HG03558 (cell line): ENCODE data around the gene EMILIN3.

Experiments
- ATAC-seq: cut with Tn5 transposase; IDR thresholded peaks from one replicate; pipeline ENCODE4 v1.9.1; 2021; ENCODE audit warnings: moderate number of reproducible peaks; ENCODE audit not compliant: unreplicated experiment; ENCODE audit errors: extremely low read depth

Gene EMILIN3

DNA sequence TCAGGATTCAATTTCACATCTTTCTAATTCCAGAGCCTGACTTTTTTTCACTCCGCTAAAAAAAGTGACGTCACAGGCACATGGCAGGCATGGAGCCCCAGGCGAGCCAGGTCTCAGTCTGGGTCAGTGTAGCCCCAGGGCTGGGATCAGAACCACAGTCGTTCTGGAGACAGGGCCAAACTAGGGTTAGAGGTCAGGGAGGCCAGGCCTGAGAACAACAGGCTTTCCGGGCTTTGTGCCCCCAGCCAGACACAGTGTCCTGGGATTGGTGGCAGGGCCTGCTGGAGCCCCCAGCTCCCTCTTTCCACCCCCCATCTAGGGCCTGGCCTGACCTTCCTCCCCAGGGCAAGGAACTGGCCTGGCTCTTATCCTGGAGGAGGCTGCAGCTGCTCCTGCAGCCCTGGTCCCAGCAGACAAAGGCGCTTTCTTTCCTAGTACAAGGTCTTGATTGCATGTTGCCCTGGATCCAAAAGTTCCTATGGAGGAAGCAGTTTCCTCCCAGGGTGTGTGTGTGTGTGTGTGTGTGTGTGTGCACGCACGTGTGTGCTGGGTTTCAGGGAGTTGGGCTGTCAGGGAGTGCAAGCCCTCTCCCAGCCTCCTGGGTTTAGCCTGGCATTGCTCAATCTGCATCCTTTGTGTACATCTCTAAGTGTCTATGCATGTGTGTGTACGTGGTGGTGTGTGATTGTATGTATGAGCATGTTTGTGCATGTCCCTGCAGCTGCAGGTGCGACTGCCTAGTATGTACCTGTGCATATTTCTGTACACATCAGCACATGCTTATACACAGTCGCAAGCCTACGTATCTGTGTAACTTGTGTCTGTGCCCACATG, 26.5 kb upstream of the EMILIN3 start:
- ATAC-seq = no peak

DNA sequence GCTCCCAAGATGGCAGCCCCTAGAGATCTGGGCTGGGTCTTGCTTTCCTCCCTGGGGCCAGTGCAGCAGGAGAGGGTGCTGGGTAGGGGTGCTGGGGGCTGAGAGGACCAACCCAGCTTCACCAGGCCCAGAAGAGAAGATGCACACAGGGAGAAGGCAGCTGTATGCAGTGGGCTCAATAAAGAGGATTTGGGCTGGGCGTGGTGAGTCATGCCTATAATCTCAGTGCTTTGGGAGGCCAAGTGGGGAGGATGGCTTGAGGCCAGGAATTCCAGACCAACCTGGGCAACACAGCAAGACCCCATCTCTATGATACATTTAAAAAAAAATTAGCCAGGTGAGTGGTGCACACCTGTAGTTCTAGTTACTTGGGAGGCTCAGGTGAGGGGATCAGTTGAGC, 25.7 kb upstream of the EMILIN3 start:
- no peak for ATAC-seq

DNA sequence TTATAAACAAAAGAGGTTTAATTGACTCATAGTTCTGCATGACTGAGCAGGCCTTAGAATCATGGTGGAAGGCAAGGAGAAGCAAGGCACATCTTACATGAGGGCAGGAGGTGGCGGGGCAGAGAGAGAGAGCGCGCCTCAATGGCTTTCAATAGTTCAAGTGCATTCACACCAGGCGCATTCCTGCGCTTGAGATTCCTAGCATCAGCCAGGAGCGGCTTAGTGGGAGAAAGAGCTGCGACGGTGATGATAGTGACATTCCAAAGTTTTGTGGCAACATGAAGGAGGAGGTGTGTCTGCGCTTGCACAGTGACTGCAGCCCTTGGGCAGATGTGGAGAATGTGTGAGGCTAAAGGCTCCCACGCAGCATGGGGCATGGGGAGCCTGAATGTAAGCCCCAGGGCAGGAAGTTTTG, 25.0 kb upstream of the EMILIN3 start:
- no peak for ATAC-seq

DNA sequence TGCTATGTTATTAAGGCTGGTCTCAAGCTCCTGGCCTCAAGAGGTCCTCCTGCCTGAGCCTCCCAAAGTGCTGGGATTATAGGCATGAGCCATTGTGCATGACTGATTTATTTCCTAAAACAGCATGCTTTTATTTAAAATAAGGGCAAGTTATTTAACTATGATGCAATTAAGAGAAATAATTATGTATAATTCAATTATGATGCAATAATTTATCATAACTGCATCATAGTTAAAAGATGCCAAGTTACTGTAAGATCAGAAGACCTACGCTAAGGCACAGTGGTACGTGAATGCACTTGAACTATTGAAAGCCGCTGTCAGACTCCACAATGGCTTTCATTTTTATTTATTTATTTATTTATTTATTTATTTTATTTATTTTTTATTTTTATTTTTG, 24.3 kb upstream of the EMILIN3 start:
- no peak for ATAC-seq

DNA sequence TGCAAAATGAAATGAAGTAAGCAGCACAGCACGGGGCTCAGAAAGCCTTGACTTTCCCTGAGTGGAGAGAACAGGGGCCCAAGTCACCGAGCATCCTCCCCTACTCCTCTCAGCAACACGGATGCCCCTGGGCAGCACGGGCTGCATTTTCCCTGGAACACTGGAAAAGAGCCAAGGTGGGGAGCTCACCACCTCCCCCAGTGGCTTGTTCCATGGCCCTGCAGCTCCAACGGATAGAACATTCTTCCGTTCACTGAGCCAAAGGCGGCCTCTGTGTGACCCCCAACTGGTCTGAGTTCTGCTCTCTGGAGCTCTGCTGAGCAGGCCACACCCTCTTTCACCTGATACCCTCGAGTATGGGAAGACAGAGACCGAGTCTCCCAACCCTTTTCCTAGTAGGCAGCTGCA, 20.8 kb upstream of the EMILIN3 start:
- no peak for ATAC-seq

DNA sequence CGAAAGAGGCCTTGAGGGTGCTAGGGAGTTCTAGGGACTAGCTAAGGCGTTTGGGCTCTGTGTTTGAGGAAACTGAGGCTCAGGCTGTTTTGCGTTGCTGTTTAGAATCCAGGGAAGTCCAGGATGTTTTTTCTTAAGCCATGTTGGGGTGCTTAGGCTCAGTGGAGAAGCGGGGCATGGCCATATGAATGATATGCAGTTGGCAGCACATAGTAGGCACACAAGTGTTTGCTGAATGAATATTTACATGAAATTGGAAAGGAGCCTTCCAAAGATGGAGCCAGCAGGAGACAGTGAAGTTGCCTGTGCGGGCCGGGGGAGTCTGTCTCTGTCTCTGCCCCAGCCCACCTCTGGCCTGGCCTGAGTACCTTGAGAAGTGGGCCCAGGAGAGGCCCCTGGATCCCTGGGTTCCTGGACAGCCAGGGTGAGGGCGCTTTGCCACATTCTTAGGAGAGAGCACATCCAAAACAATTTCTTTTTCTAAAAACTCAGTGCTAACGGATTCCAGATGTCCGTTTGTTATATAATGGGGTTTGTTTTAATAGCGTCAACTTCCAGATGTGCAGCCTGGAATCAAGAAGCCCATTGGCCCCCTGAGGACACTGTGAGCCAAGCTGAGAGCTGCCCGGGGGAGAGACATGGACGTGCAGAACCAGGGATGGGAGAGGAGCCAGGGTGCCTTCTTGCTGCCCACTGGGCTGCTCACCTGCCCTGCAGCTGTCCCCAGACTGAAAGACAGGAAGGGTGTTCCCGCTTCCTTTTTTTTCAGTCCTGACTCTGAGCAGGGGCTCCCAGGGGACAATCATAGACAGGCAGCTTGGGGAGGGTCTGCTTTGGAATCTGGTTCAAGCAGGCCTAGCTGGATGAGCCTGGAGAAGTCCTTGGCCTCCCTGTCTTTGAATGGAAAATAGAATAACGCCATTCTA, 20.1 kb upstream of the EMILIN3 start:
- ATAC-seq = no peak

DNA sequence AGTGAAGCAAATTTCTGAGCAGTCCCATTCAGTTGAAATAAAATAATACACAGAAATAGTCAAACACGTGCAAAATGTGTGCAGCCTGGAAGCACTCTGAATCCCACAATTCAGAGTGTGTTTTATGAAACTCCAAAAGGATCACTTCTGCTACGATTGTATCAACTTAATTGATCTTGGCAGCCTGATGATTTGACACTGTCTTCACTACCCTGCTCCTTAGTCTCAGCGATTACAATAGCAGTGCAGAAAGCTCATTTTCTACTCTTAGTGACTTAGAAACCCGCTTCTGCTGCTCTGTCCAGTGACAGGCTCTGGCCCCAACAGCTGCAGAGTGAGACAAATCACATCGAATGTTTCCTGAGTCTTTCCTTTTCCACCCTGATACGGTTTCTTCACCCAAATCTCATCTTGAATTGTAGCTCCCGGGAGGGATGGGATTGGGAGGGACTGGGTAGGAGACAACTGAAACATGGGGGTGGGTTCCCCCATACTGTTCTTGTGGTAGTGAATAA, 16.2 kb upstream of the EMILIN3 start:
- no peak for ATAC-seq

DNA sequence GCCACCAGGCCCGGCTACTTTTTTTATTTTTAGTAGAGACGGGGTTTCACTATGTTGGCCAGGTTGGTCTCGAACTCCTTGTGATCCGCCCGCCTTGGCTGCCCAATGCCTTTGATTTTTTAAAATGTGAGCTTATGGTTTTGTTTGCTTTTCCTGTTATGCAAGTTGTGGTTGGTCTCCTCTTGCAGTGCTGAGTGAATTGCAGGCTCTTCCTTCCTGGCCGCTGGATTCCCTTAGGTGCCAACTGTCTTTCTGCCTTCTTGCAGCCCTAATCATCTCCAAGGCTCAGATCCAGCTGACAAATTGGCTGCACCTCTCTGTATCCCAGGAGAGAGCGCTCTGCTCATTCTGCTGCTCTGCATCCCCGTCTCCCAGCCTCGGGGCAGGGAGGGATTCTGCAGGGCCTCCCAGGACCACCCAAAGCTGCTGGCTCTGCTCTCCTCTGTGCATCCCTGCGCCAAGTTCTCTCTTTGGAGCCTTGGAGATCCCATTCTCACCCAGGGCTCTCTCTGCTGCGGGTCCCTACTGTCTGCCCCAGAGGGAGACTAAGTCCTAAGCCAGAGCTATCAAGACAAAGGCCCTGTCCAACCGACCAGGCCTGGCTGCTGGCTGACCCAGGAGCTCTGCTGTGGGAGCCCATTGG, 14.1 kb upstream of the EMILIN3 start:
- no peak for ATAC-seq

DNA sequence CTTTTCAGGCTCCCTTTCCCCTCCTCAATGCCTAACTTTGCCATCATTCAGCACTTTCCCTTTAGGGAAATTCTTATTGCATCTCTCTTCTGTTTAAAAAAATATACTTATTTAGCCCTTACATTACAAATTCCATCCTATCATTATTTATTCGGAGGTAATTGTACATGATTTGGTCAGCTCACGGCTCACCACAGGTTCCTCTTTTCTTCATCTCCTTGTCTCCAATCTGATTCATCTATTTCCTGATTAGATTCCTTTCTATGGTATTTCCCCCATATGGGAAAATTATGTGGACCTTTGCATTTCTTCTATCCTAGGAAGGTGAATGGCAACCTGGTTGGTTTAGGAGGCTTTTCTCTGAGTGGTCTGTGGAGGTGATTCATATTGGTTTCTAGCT, 12.9 kb upstream of the EMILIN3 start:
- no peak for ATAC-seq

DNA sequence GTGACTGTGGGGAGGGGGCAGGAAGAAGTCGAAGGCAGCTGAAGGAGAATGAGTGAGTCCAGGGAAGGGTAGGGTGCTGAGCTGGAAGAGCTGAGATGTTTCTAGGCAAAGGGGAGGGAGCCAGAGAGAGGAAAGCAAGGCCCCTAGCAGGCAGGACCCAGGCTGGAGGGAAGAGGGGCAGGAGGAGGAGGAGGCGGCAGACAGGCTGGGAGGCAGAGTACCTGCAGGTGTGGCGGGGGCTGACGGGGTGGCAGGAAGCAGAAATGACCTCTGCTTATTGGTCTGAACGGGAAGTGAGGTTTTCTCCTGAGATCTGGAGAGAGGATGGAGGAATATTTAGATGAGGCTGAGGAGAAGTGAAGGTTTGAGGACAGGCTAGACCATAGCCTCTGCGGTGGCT, 10.7 kb upstream of the EMILIN3 start:
- ATAC-seq = no peak

DNA sequence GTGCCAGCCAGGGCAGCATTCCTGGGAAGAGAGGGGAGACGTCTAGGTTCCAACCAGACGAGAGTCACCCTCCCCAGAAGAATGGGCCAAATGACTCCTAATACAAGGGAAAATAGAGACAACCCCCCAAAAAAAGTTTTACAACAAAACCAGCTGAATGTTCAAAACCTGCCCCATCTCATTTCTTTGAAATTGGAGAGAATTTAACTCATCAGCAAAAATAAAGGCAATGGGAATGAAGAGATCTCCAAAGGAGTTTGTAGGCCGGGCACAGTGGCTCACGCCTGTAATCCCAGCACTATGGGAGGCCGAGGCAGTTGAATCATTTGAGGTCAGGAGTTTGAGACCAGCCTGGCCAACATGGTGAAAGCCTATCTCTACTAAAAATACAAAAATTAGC, 9.7 kb upstream of the EMILIN3 start:
- no peak for ATAC-seq

DNA sequence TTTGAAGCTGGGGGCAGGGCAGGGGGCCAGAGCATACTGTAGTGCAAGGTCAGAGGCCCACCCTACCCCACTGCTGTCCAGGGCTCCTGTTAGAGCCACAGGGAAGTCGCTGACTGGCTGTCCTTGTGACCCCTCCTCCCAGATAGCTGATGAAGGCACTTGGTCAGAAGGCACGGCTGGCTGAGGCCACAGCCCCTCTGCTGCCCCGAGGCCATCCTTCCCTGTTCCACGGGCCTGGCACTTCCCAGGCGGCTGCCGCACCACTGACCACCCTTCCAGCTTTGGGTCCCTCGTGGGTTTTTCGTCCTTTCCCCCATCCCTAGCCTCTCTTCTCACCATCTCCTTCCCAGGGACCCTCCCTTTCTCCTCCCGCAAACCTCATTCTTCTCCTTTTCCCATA, 9.2 kb upstream of the EMILIN3 start:
- ATAC-seq = no peak

DNA sequence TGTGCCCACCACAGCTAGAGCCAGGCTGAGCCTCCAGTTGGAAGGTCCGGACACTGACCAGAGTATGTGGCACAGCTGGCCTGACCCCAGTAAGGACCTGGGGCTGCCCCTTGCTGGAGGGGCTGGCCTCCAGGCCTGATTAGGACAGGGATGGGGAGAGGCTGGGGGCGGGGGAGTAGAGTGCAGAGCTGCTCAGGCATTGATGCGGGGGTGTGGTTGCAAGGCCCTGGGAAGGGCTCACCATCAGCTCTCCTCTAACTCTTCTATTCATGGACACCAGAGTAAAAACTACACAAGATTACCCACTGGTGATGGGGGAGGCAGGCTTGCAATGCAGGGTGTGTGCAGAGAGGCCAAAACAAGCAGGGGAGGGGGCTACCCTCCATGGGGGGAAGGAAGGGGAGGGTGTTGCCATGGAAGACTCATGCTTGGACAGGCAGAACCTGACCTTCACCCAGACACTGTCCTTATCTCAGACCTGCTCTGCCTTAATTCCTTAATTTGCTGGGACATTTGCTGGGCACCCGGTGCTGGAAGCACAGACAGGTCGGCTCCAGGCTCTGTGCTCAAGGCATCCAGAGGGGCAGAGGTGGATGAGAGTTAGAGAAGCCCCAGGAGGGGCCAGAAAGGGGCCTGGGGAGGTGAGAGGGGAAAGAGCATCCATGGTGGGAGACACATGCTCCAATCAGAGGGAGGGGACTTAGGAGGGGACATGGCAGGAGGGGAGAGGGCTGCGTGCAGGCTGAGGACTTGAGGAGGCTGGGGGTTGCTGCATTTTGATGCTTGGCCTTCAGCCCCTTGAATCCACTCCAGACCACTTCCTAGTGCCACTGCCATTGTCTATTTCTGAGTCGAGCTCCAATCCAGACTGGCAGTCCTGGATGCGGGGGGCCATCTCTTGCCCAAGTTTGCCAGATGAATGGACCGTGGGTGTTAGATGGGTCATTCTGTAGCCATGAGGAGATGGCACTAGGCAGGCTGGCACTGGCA, 7.6 kb upstream of the EMILIN3 start:
- no peak for ATAC-seq

DNA sequence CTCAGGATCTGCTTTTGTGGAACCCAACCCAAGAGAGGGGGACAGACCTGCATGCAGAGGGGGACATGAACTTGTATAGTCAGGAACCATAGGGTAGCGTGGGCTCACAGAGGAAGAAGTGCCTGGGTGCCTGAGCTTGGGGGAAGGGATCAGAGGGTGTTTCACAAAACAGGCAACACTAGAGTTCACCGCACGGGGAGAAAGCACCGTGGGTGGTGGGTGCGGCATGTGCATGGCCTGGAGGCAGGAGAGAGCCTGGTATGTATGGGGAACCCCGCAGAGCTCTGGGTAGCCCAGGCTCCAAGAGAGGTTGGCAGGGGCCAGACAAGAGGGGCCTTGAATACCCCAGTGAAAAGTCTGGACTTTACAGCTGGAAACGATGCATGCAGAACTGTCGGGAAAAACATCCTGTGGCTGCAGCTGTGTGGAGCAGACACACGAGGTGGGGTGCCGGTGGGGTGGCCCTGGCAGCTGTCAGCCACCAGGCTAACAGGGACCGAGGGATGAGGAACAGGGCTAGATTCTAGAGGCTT, 6.7 kb upstream of the EMILIN3 start:
- no peak for ATAC-seq

DNA sequence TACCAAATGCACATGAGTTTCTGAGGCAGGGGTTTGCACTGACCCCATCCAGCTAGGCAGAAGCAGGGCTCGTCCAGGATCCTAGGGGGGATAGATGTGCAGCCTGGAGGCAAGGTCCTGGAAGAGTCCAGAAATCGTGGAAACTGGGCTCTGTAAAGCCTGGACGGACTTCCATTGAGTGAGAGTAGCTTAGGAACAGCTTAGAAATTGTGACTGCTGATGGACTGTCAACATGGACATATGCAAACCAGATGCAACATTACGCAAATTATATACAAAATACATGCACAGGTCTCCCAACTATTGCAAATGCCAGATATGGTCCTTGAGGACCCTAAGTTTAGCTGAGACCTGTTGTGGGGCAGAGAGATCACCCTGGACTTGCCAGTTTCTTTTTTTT, 4.8 kb upstream of the EMILIN3 start:
- no peak for ATAC-seq

DNA sequence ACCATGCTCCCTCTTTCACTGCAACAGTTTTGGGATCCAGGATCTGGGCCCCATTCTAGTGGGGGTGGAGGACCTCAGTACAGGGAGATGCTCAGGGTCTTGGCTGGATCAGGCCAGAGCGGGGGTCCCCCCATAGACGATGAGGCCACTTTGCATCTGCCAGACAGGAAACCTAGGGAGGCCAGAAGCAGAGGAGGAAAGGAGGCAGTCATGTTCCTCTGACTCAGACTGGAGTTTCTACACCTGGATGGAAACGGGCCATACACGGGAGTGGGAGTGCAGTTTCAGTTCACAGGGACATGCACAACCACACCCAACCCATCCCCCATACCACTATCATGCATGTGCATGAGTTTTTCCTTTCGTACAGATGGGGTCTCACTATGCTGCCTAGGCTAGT, 3.6 kb upstream of the EMILIN3 start:
- no peak for ATAC-seq

DNA sequence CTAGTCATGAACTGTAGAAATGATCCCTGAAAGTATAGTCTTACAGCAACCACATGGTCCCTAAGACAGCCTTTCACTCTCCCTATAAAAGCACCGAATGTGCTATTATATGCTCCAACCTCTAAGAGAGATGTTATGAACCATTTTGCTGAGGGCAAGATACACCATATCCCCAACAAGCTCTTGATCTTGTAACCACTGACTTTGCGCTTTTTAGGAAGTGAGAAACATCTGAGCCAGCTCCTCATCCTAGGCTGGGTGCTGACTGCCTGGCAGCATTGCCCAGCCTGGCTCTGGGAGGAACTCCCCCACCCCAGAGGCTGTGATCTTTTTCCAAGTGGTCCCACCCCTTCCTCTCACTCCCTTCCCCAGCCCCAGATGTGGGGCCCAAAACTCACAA, 3.1 kb upstream of the EMILIN3 start:
- no peak for ATAC-seq

DNA sequence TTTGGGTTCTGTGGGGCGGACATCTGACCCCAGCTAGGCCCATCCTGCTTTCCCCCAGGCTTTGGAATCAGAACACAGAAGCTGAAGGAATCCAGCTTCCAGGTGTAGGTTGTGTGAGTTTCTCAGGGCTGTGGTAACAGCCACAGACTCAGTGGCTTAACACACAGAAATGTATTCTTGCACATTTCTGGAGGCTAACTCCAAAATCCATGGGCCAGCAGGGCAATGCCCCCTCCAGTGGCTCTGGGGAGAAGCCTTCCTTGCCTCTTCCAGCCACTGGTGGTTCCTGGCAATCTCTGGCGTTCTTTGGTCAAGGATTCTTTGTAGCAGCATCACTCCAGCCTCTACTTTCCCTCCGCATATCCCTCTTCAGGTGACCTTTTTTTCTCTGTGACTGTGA, 1.3 kb upstream of the EMILIN3 start:
- no peak for ATAC-seq

DNA sequence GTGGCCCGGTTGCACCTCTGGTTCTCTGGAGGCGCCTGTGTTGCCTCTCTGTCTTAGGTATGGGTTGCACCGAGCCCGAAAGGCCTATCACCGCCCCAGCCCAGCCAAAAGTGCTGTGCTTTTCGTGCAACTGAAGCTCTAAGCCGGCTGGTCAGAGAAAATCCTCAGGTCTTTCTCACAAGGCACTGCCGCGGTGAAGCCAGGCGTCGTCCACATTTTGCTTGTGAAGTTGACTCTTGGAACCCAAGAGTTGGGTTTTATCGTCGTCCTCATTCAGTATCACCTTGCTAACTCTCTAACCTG, 726 bp upstream of the EMILIN3 start:
- no peak for ATAC-seq
